ENCODE results near the gene AKR1A1.
"Not testable (repeated sequence)": the region's sequence is repeated elsewhere in the genome, so short reads cannot be mapped to it uniquely, and the experiment has no call there.

The AKR1A1 gene

DNA sequence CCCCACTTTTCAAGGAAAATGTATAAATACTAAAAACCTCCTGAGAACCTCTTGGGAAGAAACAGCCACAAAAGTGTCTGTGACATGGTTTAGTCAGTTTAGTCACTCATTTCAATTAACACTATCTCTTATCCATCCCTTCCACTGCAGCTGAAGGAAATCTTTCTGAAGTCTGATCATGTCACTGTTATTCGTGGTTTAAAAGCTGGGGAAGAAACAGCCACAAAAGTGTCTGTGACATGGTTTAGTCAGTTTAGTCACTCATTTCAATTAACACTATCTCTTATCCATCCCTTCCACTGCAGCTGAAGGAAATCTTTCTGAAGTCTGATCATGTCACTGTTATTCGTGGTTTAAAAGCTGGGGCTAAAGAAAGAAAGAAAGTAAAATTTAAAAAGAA, 27.1 kb upstream of the AKR1A1 start:
- DNase-seq (ENCODE audit: low read depth in 2 of 2): not testable (repeated sequence)

DNA sequence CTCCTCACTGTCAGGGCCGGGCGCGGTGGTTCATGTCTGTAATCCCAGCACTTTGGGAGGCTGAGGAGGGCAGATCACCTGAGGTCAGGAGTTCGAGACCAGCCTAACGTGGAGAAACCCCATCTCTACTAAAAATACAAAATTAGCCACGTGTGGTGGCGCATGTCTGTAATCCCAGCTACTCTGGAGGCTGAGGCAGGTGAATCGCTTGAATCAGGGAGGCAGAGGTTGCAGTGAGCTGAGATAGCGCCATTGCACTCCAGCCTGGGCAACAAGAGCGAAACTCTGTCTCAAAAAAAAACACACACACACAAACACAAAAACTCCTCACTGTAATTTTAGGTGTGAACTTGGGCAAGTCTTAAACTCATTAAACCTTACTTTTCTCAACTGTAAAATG, 26.7 kb upstream of the AKR1A1 start:
- not testable (repeated sequence) for DNase-seq (ENCODE audit: low read depth in 2 of 2)

DNA sequence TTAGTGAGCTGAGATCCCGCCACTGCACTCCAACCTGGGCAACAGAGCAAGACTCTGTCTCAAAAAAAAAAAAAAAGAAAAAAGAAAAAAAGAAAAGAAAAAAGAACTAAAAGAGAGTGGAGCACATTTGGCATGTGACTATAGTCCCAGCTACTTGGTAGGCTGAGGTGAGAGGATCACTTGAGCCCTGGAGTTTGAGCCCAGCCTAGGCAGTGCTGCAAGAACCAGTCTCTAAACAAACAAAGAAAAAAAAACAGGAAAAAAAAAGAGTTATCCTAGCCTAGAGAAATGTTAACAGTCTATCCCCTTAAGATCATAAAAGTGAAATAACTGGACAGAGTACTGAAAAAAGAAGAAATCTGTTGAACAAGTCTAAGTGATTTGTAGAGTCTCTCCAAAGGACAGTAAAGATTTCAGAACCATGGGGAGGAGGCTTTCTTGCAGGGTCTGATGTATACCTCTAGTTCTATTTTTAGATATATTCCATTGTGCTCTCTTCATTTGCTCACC, 24.4 kb upstream of the AKR1A1 start:
- no peak for DNase-seq (ENCODE audit: low read depth in 2 of 2)

DNA sequence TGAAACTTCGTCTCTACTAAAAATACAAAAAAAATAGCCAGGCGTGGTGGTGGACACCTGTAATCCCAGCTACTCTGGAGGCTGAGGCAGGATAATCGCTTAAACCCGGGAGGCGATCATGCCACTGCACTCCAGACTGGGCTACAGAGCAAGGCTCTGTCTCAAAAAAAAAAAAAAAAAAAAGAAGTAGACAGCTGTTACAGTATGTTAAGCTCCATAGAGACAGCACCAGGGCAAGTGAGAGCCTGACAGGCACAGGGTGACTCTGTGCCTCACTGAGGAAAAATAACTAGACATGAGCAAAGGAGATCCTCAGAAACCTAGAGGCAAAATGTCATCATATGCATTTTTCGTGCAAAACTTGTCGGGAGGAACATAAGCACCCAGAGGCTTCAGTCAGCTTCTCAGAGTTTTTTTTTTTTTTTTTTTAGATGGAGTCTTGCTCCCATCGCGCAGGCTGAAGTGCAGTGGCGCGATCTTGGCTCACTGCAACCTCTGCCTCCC, 19.9 kb upstream of the AKR1A1 start:
- DNase-seq (ENCODE audit: low read depth in 2 of 2): no peak

DNA sequence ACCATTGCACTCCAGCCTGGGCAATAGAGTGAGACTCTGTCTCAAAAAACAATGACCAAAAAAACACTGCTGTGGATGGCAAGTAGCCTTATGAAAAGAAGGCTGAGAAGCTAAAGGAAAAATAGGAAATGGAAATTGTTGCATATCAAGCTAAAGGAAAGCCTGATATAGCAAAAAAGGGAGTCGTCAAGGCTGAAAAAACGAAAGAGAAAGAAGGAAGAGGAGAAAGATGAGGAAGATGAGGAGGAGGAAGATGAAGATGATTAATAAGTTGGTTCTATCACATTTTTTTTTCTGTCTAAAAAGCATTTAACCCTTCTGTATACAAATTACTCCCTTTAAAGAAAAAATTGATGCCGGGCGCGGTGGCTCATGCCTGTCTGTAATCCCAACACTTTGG, 18.8 kb upstream of the AKR1A1 start:
- no peak for DNase-seq (ENCODE audit: low read depth in 2 of 2)

DNA sequence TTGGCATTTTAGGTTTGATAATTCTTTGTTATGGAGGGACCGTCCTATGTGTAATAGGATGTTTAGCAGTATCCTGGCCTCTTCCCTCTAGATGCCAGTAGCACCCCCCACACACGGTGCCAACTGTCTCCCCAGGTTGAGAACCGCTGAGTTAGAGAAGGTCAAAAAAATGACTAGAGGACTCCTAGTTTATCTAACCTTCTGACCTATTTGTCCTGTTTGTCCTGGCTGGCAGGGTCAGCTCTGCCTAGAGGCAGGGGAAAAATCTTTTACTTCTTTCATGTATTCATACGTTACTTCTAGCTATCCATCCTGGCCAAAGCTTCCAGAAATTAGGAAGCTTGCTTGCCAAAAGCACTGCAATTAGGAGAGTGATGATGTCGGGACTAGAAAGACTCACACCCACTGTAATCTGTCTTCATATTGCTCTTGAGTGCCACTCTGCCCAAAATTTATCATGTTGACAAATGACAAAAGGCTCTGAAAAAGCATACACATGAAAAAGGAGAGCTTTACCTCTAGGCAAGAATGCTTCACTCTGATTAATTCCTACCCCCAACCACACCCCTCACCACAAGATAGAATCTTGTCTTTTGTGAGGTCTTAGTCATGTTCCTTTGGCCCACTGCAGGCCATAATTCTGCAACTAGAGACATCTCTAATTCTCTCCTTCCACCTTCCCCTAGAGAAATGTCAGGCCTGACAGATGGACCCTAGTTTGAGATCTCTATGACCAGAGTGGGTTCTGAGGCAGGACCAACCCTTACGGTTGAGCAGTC, 14.4 kb upstream of the AKR1A1 start:
- DNase-seq (ENCODE audit: low read depth in 2 of 2): no peak

DNA sequence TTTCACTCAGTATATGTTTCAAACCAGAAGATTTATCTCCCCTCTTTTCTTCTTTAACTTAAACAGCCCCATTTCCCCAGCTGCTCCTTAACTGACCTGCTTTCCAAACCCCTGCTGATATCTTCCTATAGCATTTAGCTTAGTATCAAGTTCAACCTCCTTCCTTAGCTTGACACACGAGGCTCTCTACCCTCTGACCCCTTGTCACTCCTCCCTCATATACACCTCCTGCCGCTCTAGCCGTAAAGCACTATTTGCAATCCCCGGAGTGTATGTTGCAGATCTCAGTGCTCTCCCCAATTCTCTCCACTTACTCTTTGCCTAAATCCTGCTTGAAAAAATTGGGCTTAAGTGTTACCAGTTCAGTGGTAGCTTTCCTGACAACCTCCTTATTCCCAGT, 13.7 kb upstream of the AKR1A1 start:
- no peak for DNase-seq (ENCODE audit: low read depth in 2 of 2)

DNA sequence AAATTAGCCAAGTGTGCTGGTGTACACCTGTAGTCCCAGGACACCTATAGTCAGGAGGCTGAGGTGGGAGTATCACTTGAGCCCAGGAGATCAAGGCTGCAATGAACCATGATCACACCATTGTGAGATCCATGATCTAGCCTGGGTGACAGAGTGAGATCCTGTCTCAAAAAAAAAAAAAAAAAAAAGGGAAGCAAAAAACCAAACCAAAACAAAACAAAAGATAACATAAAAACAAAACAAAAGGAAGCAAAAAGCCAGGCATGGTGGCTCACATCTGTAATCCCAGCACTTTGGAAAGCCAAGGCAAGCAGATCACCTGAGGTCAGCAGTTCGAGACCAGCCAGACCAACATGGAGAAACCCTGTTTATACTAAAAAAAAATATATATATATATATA, 9.4 kb upstream of the AKR1A1 start:
- DNase-seq (ENCODE audit: low read depth in 2 of 2): no peak

DNA sequence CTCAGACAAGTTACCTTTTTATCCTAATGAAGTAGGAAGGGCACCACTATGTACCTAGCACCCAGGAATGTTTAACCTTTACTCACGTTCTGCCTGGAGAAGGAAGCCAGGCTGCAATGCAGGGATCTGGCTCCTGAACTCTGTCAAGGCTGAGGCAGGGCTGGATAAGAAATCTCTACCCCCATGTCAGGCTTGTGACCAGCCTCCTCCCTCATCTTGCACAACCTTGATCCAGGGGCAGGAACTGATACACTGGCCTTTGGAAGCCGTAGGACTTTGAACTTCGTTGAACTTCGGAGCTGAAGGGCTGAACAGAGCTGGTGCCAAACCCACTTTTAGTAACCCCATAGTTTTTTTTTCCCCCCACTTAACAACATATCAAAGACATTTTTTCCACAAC, 8.0 kb upstream of the AKR1A1 start:
- DNase-seq (ENCODE audit: low read depth in 2 of 2): no peak

DNA sequence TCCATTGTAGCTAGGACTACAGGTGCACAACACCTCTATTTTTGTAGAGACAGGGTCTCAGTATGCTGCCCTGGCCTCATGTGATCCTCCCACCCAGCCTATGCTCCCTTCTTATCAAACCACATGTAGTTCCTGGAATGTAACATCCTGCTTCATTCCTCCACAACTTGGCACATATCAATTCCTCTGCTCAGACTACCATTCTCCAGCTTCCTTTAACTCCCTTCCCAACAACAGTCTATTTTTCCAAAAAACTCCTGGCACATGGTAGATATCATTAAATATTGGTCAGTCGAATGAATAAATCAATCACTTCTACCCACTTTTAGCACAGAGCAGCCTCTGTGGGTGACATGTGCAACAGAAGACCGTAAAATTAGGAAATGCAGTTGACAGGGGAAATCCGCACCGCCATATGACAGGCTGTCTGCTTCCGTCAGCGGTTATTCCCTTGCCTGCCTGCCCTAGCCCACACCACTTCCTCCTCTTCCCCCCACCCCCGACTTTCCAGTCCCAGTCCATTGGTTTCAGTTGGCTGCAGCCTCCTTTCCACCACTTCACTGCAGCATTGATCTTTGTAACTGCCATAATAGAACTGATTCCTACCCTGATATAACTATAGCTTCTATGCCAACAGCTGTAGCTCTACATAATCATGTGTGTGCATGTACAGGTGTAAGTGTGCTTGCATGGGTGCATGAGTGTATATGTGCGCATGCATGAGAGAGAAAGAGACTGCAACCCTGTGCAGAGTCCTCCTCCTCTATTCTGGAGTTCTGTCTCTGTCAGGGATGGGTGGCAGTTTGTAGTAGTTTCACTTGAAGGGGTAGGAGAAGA, 6.8 kb upstream of the AKR1A1 start:
- DNase-seq (ENCODE audit: low read depth in 2 of 2): peak; percentile 39 to 52

DNA sequence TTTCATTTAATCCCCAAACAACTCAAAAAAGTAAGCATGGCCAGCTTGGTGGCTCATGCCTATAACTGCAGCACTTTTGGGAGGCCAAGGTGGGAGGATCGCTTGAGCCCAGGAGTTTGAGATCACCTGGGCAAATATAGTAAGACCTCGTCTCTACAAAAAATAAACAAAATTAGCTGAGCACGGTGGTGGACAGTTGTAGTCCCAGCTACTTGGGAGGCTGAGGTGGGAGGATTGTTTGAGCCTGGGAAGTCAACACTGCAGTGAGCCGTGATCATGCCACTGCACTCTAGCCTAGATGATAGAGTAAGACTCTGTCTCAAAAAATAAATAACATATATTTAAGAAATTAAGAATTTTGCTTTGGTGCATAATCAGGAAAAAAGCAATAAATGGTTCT, 6.1 kb upstream of the AKR1A1 start:
- DNase-seq (ENCODE audit: low read depth in 2 of 2): no peak

DNA sequence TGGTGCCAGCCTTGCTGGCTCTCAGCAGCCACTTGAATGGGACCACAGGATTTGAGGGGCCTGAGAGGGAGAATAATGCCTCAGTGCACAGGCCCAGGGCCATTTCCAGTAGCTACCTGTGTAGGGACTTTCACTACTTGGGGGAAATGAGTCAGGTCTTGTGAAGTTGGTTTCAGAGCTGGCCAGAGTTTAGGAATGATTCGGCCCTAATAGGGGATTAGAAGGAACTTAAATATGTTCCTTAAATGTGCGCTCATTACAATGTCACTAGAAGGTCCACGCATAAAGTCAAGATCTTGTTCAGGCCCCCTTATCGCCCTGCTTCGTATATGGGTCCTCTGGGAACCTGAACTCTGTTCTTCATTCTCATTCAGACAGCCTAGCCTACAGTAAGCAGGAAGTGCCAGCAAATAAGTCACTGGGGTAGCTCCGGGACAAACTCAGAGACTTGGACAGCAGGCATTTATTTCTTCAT, 5.6 kb upstream of the AKR1A1 start:
- no peak for DNase-seq (ENCODE audit: low read depth in 2 of 2)

DNA sequence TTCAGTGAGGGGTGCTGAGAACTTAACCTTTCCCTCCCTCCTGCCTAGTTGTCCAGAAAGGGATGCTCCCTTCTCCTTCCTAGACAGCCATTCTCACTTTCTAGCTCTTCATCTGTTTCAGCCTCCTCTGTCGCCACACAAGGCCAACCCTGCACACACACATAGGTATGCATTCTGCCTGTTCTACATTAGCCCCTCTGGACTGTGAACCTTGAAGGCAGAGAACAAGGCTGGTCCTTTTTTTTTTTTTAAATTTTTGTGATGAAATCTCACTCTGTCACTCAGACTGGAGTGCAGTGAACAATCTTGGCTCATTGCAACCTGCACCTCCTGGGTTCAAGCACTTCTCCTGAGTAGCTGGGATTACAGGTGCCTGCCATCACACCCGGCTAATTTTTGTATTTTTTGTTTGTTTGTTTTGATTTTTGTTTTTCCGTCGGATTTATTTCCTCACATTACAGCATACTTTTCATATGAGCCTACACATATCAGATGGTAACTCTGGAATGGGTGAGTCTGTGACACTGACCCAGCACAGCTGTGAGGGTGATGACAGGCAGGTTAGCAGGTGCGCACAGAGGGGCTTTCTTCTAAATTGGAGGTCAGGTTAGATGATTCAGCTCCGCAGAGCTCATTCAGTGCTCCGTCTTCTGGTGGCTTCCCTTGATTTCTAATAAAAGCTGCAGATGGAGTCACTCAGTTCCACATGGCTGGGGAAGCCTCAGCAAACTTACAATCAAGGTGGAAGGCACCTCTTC, 4.9 kb upstream of the AKR1A1 start:
- no peak for DNase-seq (ENCODE audit: low read depth in 2 of 2)

DNA sequence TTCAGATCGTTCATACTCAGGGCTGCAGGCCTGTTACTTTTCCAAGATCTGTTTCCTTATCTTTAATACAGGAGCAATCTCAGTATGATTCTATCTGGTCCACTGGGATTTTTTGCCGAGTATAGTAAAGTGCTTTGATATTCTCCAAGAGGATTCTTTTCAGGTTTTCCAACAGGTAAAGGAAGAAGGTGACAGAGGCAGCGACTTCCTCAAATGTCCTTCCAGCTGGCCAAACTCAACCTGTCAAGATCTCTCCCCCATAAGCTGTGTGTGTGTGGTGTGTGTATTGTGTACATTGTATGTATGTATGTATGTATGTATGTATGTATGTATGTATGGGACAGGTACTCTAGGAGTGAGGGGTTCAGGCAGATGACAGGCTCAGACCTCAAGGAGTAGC, 1.1 kb downstream of the AKR1A1 start:
- DNase-seq (ENCODE audit: low read depth in 2 of 2): no peak

DNA sequence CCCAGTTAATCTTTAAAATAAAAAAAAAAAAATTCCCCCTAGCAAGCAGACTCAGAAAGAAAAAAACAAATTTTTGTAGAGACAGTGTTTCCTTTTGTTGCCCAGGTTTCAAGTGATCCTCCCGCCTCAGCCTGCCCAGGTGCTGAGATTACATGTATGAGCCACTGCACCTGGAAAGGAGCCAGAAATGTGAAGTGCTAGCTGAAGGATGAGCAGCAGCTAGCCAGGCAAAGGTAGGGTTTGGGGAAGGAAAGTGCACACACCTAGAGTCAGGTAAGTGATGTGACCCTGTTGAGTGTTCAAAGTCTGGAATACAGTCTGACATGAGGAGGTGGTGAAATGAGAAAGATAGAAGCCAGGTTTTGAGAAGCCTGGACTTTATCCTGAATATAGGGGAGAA, 1.7 kb downstream of the AKR1A1 start:
- DNase-seq (ENCODE audit: low read depth in 2 of 2): no peak

DNA sequence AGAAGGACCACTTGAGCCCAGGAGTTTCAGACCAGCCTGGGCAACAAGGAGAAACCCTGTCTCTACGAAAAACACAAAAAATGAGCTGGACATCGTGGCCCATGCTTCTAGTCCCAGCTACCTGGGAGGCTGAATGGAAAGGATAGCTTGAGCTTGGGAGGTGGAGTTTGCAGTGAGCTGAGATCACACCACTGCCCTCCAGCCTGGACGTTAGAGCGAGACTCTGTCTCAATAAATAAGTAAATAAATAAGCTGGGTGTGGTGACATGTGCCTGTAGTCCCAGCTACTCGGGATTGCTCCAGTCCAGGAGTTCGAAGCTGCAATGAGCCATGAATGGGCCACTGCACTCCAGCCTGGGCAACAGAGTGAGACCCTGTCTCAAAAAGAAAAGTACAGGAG, 3.6 kb downstream of the AKR1A1 start:
- no peak for DNase-seq (ENCODE audit: low read depth in 2 of 2)

DNA sequence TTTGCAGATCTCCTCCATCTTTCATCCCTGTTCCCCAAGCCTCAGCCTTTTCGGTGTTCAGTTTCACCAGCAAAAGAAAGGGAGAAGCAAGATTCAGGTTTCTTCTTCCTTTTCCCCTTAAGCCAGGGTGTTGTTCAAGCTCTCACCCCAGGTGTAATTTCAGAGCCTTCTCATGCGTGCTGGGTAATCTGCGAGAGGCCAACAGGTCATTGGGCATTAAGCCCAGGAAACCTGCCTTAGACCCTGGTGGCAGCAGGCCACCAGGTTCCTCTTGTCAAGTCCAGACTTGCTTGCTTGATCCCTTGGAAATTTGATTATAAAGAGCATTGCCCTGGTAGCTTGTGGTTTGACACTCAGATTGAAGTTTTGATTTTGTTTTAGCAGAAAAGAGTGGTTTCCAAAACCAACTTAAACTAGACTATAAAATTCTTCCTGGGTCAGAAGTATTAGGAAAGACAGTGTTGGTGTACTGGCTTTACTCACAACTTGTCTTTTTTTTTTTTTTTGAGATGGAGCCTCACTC, 6.9 kb downstream of the AKR1A1 start:
- no peak for DNase-seq (ENCODE audit: low read depth in 2 of 2)

DNA sequence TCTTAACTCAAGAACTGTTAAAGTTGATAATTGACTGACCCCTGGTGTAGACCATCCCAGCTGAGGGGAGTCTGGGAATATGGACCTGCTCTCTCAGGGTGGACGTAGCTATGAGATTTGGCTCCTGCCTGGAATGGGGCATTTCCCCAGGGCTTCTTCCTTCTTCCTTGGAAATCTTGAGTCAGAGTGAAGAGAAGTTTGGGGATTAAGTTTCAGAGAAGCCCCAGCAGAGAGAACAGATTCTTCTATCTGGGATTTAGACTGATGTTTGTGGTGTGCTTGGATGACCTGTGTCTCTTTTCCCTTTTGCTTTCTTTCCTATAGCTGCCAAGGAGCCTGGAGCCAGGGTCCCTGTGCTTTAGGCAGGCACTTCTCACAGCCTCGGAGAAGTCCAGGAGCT, 13.2 kb downstream of the AKR1A1 start:
- no peak for DNase-seq (ENCODE audit: low read depth in 2 of 2)

DNA sequence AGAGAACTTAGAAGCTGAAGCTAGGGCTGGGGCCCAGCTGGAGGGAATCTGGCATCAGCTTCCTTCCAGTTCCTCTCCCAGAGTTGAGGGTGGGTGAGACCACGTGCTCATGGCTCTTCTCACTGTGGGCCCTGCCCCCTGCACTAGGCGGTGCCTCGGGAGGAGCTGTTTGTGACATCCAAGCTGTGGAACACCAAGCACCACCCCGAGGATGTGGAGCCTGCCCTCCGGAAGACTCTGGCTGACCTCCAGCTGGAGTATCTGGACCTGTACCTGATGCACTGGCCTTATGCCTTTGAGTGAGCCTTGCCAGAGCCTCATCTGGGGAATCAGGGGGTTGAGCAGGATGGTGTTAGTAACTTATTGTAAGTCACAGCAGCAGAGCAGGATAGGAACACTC, 16.1 kb downstream of the AKR1A1 start:
- no peak for DNase-seq (ENCODE audit: low read depth in 2 of 2)

DNA sequence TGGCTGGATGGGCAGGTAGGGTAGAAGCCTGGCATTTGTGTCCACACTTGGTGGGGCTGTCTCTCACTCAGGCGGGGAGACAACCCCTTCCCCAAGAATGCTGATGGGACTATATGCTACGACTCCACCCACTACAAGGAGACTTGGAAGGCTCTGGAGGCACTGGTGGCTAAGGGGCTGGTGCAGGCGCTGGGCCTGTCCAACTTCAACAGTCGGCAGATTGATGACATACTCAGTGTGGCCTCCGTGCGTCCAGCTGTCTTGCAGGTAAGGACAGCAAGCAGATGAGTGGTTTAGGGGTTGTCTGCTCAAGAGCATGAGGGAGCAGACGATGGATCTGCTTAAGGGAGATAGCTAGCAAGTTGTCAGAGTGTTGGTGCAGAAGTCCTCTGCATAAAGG, 17.3 kb downstream of the AKR1A1 start:
- no peak for DNase-seq (ENCODE audit: low read depth in 2 of 2)

DNA sequence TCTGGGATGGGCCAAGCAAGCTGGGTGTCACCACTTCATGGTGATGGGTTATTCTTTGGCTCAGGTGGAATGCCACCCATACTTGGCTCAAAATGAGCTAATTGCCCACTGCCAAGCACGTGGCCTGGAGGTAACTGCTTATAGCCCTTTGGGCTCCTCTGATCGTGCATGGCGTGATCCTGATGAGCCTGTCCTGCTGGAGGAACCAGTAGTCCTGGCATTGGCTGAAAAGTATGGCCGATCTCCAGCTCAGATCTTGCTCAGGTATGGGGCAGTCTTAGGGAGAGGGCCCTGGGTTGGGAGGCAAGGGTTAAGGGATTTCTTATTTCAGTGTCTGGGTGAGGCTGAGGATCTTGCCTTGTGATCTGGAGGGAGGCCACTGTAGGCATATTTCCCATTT, 17.8 kb downstream of the AKR1A1 start:
- DNase-seq (ENCODE audit: low read depth in 2 of 2): no peak

DNA sequence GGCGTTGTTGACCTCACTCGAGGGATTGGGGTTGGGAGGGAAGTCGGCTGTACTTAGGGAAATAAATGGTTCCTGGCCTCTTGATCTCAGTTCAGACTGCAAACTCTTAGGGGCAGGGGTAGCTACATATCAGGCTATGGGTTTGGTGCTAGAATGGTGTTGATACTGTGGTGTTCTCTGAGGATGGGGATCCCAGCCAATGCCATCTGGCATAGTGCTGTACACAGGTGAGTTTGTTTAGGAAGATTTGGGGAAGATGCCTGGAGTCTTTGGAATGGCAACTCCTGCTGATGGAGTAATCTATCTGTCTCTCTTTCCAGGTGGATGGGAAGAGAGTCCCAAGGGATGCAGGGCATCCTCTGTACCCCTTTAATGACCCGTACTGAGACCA, 18.9 kb downstream of the AKR1A1 start:
- DNase-seq (ENCODE audit: low read depth in 2 of 2): no peak

Measured in stimulated activated CD4-positive, alpha-beta T cell treated with anti-CD3 and anti-CD28 coated beads, Interleukin-1b, Interleukin-23, amount 100 ng/mL, for 1 hour (primary cell).